Cardiac muscle cell (in vitro differentiated cells and primary cell): Measurements from ENCODE around the gene BRSK1. TPM values are rescaled to one million over a fixed set of nuclear protein-coding genes. Genes with fewer than 3 reads are reported as not detected.

ENCODE experiments used
- DNase-seq, 2 donors: peaks; one replicate each; pipeline versions ENCODE4 v3.0.0 to v3.0.0-alpha.2; 2010 to 2017; ENCODE audit warnings: low read depth in 1 of 2, low spot score in 1 of 2
- H3K27ac ChIP-seq: fragments of 200-600 bp; sonication (generic); 2 replicates; pipeline ENCODE4 v1.5.1; 2016
- H3K27me3 ChIP-seq: fragments of 200-600 bp; sonication (generic); 2 replicates; pipeline ENCODE4 v1.6.0; 2016; ENCODE audit warnings: control low read depth
- H3K36me3 ChIP-seq: fragments of 200-600 bp; sonication (generic); 2 replicates; pipeline ENCODE4 v1.5.1; 2016; ENCODE audit warnings: control low read depth
- H3K4me1 ChIP-seq: fragments of 200-600 bp; sonication (generic); 2 replicates; pipeline ENCODE4 v1.8.1; 2017; ENCODE audit warnings: low read depth, mild to moderate bottlenecking, mixed run types
- H3K4me3 ChIP-seq: fragments of 200-600 bp; sonication (generic); 2 replicates; pipeline ENCODE4 v1.5.1; 2016; ENCODE audit warnings: mild to moderate bottlenecking
- H3K9me3 ChIP-seq: fragments of 200-600 bp; sonication (generic); 2 replicates; pipeline ENCODE4 v1.5.1; 2017; ENCODE audit warnings: low read depth, mild to moderate bottlenecking, control low read depth
- polyA plus RNA-seq: library from polyadenylated mRNA; unstranded; fragments of >200 nt; fragmentation: Nextera tagmentation; extraction: Ambion mirVana; gene quantifications from 2 replicates; pipeline ENCODE4 v1.2.1, GENCODE V29; 2016
- total RNA-seq: library from RNA; depleted of rRNA; stranded (reverse); fragments of >200 nt; gene quantifications from 2 replicates; pipeline ENCODE4 v1.2.3, GENCODE V29; 2016
- TF ChIP-seq, protein P1 (sequence below): IDR thresholded peaks from 2 replicates; pipeline ENCODE4 v1.5.1; 2012; ENCODE audit warnings: low read depth, mild to moderate bottlenecking, low read length

Gene BRSK1
- total and polyA plus RNA-seq, 2 experiments from 2014 or later = 3.5 to 34.4 TPM

DNA sequence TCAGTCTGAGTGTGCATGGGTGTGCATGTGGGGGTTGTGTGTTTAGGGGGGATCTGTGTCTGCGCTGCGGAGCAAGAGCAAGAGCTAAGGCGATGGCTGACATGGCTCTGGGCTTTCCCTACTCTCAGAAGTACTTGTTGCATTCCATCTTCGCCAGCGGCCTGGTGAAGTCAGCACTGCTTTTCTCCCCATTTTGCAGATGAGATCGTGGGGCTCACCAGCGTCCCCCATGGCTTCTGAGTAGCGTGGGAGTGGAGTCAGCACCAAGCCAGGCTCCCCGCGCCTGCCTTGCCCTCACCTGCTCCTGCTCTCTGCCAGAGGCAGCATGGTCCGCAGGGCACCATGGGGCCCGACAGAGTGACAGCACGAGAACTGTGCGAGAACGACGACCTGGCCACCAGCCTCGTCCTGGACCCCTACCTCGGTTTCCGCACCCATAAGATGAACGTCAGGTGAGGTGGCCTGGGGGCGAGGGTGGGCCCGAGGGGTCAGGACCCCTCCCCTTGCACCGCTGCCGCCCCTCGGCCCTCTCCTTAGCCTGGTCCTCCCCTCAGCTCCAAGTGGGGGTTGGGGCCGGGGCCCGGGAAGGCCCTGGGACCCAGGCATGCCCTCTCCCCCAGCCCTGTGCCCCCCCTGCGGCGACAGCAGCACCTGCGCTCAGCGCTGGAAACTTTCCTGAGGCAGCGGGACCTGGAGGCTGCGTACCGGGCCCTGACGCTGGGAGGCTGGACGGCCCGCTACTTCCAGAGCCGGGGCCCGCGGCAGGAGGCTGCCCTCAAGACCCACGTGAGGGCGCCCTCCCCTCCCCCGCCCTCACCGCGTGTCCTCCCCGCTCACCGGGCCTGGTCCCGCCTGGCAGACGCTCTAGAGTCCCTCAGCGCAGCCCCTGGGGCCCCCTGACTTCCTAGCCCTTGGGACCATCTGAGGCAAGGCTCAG lies 58.1 kb downstream of the BRSK1 start:
- H3K27ac ChIP-seq = no peak overlapping the region
- no peaks in the 10 kb centered on the region for H3K9me3 ChIP-seq
- DNase-seq = no peak
- H3K27me3 ChIP-seq = no peaks in the 10 kb centered on the region
- no peaks in the 10 kb centered on the region for H3K4me1 ChIP-seq
- H3K36me3 ChIP-seq = peaks cover 24% of the 10 kb centered on the region
- TF ChIP-seq, protein P1, sequence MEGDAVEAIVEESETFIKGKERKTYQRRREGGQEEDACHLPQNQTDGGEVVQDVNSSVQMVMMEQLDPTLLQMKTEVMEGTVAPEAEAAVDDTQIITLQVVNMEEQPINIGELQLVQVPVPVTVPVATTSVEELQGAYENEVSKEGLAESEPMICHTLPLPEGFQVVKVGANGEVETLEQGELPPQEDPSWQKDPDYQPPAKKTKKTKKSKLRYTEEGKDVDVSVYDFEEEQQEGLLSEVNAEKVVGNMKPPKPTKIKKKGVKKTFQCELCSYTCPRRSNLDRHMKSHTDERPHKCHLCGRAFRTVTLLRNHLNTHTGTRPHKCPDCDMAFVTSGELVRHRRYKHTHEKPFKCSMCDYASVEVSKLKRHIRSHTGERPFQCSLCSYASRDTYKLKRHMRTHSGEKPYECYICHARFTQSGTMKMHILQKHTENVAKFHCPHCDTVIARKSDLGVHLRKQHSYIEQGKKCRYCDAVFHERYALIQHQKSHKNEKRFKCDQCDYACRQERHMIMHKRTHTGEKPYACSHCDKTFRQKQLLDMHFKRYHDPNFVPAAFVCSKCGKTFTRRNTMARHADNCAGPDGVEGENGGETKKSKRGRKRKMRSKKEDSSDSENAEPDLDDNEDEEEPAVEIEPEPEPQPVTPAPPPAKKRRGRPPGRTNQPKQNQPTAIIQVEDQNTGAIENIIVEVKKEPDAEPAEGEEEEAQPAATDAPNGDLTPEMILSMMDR = no peak
- H3K4me3 ChIP-seq = peak overlapping the region; percentile 89

DNA sequence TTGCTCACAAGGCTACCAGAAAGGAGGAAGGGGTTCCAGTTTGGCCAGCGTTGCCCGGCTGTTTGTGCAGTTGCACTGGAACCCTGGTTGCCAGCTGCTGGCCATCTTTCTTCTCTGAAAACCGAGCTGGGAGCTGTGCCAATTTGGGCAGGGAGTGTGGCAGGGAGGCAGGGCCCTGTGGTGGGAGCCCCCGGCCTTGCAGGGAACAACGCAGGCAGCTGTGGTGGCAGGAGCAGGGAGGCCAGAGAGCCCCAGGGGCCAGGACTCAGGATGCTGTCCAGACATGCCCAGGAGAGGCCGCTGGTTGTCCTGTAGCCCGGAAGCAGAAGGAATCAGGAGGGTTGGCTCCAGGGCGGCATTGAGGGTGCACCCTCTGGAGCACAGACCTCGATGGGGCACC lies 60.6 kb downstream of the BRSK1 start:
- Histone ChIP-seq H3K36me3 (peaks cover 24% of the 10 kb centered on the region), H3K27ac (no peak overlapping the region), H3K4me1 (peaks cover 12% of the 10 kb centered on the region), H3K4me3 (no peak overlapping the region), H3K27me3 (no peaks in the 10 kb centered on the region), H3K9me3 (no peaks in the 10 kb centered on the region)
- TF ChIP-seq, protein P1 = no peak
- DNase-seq = no peak

- H3K4me3 ChIP-seq = no peak overlapping the region
- H3K27ac ChIP-seq = no peak overlapping the region
- peaks cover 12% of the 10 kb centered on the region for H3K4me1 ChIP-seq
- H3K9me3 ChIP-seq = no peaks in the 10 kb centered on the region
- DNase-seq = no peak
- no peaks in the 10 kb centered on the region for H3K27me3 ChIP-seq
- peaks cover 24% of the 10 kb centered on the region for H3K36me3 ChIP-seq
- TF ChIP-seq, protein P1 = no peak
Measured at GRCh38 chr19:55345101-55345817, 61.5 kb downstream of the BRSK1 start.

DNA sequence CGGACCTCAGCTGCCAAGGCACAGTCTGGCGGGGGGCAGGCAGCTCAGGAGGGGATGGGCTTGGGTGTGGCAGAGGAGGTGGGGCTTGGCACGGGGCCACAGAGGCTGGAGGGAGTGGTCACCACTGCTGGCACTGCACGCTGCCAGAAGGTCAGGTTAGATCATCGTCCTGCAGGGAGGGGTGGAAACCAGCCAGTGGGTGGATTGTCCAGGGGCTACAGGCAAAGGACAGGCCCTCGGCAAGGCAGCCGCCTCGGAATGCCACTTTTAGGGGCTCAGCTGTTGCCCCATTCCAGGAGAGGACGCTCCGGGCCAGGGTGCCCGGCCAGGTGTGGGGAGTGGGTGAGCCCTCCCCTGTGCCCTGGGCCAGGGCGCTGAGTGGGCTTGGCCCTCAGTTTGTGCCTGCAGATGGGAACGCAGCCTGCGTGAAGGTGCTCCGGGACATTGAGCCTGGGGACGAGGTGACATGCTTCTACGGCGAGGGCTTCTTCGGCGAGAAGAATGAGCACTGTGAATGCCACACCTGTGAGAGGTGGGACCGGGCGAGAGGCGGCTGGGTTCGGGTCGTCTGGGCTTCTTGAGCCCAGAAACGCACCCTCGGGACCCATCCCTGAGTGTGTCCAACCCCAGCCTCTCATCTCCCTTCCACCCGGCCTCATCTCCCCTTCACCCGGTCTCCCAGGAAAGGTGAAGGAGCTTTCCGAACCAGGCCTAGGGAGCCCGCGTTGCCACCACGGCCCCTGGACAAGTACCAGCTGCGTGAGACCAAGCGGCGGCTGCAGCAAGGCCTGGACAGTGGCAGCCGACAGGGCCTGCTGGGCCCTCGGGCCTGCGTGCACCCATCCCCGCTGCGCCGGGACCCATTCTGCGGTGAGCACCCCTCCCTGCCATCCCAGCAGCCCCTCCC lies 62.3 kb downstream of the BRSK1 start:
- peaks cover 12% of the 10 kb centered on the region for H3K4me1 ChIP-seq
- TF ChIP-seq, protein P1 = no peak
- H3K4me3 ChIP-seq = no peak overlapping the region
- peaks cover 24% of the 10 kb centered on the region for H3K36me3 ChIP-seq
- no peaks in the 10 kb centered on the region for H3K27me3 ChIP-seq
- DNase-seq = peak in 1 of 2 donors; percentile 33
- no peaks in the 10 kb centered on the region for H3K9me3 ChIP-seq
- no peak overlapping the region for H3K27ac ChIP-seq
